Stimulated activated CD4-positive, alpha-beta T cell treated with anti-CD3 and anti-CD28 coated beads, Interleukin-12 subunit alpha, Interleukin-12 subunit beta, amount 100 ng/mL, for 4 hours (primary cell): Measurements from ENCODE around the gene BLNK.
A peak's percentile ranks its signal among the peaks of the same experiment; 100 is the strongest.
"Not testable (repeated sequence)": the region's sequence is repeated elsewhere in the genome, so short reads cannot be mapped to it uniquely, and the experiment has no call there.

Experiments used
- DNase-seq: peaks from one replicate; pipeline ENCODE4 v3.0.0-alpha.2; 2020

The BLNK gene

DNA sequence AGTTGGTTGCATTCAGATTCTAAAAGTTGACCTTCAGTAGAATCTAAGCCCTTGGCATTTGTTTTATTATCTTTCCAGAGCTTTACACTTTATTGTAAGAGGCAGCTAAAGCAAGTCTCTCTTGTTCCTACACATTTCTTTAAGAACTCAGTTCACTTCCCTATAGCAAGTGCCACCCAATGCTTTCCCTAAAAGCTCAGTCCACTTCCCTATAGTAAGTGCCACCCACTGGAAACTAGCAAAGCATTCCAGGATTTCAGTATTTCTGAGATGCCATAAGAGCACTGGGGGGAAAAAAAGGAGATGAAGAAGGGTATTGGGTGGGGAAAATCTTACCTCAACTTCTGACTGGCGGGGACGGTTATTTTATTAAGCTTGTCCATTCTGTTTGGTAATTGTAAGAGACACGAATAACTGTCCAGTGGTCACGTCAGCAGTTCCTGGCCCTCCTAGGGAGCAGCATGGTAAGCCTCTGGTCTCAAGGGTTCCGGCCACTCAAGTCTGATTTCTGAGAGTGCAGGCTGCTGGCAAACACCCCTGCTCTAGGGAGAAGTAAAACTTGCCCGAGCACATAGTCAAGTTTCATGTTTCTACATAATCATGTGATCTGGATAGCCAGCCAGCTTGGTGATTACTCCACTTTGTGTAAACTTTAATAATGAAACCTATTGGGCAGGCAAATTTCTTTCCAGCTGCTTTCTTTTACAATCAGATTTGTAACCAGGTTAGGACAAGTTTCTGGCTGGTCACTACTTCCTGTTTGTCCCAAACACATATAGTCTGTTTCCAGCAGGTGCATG, at the start of gene BLNK:
BLNK (minus strand) TSS at position 554 of the 800 bp plus-strand sequence; CDS start at position 383, 171 bp downstream.
- DNase-seq: no peak

DNA sequence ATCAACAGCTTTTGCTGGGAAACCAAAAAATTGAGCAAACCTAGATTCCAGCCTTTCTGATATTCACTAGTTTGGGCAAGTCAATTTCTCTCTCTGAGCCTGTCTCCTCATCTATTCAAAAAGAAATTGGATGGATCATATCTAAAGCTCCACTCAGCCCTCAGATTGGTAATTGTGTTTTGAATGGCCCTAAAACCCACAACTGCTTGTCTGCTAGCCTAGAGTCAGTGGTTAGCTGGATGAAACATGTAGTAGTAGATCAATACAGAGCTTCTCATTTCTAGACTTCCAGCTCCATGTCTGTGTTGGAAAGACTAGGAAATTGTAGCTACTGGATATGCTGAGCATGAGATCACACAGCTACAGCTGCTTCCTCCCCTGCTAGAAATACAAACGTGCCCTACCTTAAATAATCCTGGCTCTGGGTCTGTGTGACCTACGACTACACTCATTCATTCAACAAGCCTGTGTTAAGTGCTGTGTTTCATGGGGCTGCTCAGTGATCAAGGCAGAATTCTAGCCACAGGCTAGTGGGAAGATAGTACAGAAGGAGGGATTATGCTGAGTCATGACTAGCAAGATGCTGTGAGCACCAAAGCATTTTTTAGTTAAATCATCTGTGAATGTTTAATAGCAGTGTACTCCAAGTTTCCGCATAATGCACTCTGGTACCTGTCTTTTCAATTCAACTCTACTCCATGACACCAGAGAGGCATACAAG, 48.5 kb upstream of the BLNK start:
- DNase-seq: no peak

DNA sequence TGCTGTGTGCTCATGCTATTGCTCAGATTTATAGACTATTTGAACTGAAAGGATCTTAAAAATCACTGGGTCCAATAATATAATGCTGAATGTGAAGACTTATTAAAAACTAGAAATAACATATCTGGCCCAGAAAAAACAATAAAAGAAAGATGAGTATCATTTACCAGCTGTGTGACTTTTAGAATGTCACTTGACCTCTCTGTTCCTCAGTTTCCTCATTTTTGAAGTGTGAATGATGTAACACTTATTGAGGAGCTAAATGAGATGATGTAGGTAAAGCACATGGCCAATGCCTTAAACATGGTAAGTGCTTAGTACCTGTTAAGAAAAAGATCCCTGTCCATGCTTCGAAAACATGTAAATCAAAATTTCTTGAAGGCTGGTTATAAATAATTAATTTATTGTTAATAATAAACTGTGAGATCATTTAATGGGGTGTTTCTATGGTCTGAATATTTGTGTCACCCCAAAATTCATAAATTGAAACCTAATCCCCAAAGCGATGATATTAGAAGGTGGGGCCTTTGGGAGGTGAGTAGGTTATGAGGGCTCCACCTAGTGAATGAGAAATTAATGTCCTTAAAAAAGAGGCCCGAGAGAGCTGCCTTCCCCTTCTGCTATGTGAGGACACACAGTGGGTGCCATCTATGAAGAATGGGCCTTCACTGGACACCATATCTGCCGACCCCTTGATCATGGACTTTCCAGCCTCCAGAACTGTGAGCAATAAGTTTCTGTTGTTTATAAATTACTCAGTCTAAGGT, 45.9 kb upstream of the BLNK start:
- no peak for DNase-seq

- no peak for DNase-seq
Measured at GRCh38 chr10:96313344-96313743, 42.0 kb upstream of the BLNK start.

DNA sequence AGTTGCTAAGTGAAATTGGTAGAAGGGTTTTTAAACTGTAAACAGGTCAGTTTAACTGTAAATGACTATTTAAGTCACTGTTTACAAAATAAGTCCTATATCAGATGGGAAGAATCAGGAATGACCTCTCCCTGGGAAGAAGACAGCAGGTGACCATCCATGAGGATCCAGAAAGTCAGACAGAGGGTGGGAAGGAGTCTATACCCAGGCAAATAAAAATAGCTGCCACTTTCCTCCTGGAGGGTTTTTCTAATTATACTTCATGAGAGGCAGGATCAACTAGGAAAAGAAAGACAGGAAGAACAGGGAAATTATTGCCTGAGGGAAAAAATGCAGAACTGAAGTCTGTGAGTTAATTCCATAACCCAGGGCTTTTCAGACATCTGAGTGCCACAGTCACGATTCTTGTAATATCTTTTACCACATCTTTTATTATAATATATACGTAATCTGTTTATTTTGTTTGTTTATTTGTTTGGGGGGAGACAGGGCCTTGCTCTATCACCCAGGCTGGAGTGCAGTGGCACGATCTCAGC, 39.9 kb upstream of the BLNK start:
- DNase-seq: no peak

DNA sequence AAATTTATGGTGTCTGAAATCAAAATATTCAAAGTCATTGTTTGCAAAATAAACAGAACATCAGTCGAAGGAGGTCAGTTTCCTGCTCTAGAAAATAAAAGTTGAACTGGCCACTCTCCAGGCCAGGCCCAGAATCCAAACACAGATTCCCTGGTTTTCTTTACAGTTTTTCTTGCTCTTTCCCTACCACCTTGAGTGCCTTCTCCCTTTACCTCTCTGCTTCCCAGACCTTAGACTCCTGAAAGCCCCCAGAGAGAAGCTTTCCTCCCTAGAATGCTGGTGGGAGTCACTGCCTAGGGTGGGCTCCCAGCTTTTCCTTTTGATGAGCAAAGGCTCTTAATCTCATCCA, 38.9 kb upstream of the BLNK start:
- no peak for DNase-seq

DNA sequence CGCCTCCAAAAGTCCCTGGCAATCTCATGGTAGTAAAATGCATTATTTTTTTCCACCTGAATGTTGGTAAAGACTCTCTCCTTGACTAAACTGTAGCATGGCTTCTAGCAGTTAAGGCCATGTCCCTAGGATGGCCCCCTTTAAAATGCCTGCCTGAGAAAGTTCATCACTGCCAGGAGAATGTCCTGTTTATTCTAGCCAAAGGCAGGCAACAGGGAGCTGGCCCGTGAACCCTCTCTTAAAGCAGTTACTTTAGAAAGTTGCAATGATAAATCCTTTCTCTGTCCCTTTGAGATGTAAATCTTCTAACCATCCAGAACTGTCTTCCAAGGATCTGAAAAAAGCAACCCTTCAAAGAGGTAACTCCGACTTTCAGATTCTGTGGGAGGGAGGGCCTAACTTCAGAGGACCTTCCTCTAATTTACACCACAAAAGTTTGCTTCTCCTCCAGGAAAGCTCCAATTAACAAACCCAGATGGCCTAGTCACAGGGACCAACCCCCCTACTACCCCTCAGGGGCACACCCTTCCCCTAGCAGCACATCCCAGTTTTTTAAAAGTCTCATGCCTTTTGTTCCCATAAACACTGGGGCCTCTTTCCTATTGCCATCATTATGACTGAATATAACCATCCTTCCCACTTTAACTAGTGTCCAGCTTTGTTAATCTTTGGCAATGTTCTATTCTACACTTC, 38.4 kb upstream of the BLNK start:
- DNase-seq: no peak

DNA sequence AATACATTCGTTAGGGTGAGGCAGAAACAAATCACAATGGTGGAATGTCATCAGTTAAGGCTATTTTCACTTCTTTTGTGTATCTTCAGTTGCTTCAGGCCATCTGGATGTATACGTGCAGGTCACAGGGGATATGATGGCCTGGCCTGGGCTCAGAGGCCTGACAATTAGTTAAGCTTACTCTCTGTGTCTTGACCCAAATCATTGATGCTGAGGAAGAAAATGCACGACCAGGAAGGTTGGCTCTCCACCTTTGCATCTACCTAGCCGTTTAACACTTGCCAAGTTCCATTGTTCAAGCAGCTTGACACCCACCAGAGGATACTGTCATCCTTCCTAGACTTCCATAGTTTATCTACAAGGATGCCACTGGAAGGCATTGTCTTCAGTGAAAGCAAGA, 37.5 kb upstream of the BLNK start:
- DNase-seq: not testable (repeated sequence)

DNA sequence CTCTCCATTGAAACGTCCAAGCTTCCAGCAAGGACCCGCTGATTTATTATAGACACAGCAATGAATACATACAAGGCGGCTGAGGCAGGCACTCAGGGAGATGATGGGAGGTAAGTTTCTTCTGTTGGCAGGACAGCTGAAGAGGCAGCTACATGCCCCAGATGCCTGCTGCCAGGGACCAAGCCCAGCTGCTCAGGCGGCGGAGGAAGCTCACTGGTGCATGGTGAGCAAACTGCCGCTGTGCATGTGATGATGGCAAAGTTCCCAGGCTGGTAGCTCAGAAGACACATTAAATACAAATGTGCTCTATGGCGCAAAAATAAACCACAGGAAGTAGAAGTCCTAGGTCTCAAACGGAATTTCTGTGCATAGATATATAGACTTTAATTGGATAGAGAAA, 35.1 kb upstream of the BLNK start:
- DNase-seq: peak; percentile 5

DNA sequence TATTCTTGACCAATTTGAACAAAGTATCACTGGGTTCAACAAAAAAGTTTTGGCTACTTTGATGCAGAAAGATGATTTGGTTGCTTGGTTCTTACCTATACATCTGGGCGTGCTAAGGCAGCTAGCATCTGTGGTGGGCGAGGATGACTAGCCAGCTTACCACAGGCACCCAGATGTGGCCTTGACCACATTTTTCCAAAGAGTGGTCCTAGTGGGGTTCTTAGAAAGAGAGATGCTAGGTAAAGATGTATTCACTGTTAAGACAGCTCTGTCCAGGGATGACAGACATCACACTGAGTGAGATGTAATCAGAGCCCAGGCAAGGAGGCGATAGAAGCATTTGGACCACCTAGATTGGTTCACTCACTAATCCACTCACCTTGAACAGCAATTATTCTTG, 33.6 kb upstream of the BLNK start:
- no peak for DNase-seq

DNA sequence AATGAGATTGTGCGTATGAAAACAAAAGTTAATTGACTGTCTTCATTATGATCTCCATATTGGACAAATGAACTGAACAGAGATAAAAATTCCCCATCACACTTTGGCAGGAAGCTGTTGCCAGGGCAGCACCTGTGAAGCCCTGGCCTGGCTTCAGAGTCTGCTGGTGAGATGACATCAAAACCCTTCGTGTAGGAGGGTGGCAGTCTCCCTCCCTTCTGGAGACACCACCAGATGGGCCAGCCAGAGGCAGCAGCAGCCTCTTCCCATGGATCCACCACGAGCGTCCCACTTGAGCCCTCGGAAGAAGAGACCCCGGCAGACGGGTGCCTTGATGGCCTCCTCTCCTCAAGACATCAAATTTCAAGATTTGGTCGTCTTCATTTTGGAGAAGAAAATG, 32.9 kb upstream of the BLNK start, which contains the start of gene DNTT:
DNTT (plus strand) TSS at position 205 of the 400 bp plus-strand sequence; CDS start at position 269, 64 bp downstream.
- no peak for DNase-seq

GRCh38 chr10:96301616-96302015, 30.2 kb upstream of the BLNK start:
- no peak for DNase-seq

DNA sequence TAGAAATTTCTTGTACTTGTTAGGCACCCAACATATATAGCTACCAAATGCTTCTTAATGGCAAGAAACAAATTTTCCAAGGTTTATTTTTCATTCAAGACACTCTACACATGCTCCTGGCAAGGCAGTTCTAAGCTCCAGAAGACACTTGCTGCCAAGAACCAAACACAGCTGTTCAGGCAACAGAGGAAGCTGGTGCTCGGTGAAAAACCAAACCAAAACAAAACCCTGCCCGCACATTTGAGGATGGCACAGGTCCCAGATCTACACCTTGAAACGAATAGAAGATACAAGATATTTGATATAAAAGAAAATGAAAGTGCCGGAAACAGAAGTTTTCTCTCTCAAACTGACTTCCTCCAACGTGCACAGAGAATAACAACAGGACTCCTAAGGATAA, 28.0 kb upstream of the BLNK start:
- DNase-seq: no peak

- no peak for DNase-seq
Measured at GRCh38 chr10:96298362-96298761, 27.0 kb upstream of the BLNK start.

DNA sequence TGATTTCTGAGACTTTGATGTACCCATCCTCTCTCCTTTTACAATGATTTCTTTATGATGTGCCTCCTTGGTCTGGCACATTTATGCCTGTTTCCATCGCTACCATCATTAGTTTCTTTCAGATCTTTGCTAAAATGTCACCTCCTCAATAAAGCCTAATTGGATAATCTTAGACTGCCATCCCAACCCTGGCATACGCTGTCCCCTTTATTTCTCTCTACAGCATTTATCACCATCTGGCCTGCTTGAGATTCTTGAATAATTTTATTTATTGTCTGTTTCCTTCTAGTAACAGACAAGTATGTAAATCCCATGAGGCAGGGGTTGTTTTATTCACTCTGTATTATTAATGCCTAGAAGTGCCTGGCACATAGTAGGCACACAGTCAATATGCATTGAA, 26.1 kb upstream of the BLNK start:
- DNase-seq: no peak

GRCh38 chr10:96295475-96295874, 24.1 kb upstream of the BLNK start:
- no peak for DNase-seq

- DNase-seq: no peak
Measured at GRCh38 chr10:96292971-96293920, 21.9 kb upstream of the BLNK start.

DNA sequence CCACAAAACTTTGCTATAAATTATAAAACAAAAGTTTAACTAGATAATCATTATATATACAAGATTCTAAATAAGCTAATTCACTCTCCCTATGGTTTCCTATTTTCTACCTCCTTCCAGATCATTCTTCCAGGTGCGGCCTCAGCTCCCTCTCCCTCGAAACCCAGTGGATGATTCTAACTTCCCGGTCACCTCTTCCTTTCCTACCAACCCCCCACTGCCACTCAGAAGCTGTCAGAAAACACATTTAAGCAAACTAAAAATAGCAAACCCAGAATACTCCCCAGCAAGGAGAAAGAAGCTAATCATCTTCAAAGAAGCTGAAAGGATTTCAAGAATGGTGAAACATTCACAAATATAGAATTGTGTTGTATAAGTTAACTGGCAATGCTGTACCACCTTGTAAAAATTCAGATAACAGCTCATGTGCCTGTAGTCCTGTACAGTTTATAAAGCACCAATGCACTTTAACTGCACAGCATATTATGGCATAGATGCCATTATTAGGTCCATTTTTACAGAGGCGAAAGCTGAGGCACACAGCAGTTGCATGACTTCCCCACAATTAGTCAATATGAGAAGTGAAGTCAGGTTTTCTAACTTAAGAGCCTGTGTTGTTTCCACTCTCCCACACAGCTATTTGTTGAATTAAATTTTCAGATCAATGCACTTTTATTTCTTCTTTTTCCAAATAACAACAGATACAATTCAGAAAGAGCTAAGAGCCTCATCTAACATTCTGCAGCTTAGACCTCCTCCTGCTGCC, 19.2 kb upstream of the BLNK start:
- no peak for DNase-seq

DNA sequence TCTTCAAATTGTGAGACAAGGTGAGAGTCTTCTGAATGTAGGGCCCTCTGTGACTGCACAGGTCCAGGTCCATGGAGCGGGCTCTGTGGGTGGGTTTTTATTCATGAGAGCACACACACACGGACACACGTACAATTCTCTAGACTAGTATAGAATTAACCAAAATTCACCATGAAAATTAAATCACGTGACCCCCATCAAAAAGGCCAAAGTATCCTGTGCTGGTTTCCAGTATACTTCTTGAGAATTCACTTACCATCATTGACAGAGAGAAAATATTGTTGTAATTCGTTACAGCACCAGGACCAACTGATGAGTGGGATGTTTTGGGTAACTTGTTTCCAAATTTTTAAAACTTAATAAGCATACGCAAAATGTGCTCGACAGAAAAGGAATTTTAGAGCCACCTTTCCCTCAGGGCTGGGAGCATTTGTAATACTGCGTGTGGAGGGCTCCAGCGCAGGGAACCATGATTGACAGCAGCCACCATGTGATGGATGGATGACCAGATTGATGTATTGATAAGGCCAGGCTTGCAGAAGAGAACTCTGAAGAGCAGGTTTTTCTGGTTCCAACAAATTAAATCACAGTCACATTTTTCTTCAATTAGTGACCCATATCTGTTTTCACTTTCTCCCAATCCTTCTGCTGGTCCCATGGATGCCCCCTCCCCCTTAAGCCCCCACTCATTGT, 18.0 kb upstream of the BLNK start:
- no peak for DNase-seq

GRCh38 chr10:96288151-96288621, 16.8 kb upstream of the BLNK start:
- DNase-seq: no peak
